Mammary epithelial cell (primary cell): Measurements from ENCODE around the gene STARD3NL.

Source experiments
- EZH2 ChIP-seq: IDR thresholded peaks from 2 replicates; pipeline ENCODE4 v1.6.1; 2012; ENCODE audit warnings: low read length, inconsistent platforms, borderline replicate concordance
- TF ChIP-seq, protein P1 (sequence below), 2 donors: IDR thresholded peaks in 1 of 2; conservative IDR thresholded peaks in 1 of 2; 2 replicates each; pipeline ENCODE4 v1.5.1; 2011 to 2012; ENCODE audit warnings: inconsistent platforms in 2 of 2, low read length in 2 of 2, mild to moderate bottlenecking in 2 of 2, control low read depth in 1 of 2, low read depth in 1 of 2; ENCODE audit not compliant: insufficient read depth in 1 of 2; ENCODE audit errors: extremely low read depth in 1 of 2

DNA sequence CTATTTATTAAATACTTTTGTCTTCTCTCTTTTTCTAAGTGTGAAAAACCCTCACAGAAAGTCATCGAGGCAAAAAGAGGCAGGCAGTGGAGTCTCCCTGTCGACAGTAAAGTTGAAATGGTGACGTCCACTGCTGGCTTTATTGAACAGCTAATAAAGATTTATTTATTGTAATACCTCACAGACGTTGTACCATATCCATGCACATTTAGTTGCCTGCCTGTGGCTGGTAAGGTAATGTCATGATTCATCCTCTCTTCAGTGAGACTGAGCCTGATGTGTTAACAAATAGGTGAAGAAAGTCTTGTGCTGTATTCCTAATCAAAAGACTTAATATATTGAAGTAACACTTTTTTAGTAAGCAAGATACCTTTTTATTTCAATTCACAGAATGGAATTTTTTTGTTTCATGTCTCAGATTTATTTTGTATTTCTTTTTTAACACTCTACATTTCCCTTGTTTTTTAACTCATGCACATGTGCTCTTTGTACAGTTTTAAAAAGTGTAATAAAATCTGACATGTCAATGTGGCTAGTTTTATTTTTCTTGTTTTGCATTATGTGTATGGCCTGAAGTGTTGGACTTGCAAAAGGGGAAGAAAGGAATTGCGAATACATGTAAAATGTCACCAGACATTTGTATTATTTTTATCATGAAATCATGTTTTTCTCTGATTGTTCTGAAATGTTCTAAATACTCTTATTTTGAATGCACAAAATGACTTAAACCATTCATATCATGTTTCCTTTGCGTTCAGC lies 52.0 kb downstream of the STARD3NL start:
- TF ChIP-seq, protein P1, sequence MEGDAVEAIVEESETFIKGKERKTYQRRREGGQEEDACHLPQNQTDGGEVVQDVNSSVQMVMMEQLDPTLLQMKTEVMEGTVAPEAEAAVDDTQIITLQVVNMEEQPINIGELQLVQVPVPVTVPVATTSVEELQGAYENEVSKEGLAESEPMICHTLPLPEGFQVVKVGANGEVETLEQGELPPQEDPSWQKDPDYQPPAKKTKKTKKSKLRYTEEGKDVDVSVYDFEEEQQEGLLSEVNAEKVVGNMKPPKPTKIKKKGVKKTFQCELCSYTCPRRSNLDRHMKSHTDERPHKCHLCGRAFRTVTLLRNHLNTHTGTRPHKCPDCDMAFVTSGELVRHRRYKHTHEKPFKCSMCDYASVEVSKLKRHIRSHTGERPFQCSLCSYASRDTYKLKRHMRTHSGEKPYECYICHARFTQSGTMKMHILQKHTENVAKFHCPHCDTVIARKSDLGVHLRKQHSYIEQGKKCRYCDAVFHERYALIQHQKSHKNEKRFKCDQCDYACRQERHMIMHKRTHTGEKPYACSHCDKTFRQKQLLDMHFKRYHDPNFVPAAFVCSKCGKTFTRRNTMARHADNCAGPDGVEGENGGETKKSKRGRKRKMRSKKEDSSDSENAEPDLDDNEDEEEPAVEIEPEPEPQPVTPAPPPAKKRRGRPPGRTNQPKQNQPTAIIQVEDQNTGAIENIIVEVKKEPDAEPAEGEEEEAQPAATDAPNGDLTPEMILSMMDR (conservative IDR thresholded peaks at IDR 0.05 in 1 of 2, IDR thresholded peaks at IDR 0.05 in 1 of 2; ENCODE audit: extremely low read depth in 1 of 2, insufficient read depth in 1 of 2, low read depth in 1 of 2, low read length in 2 of 2), result no peak
- TF ChIP-seq EZH2, result no peak
